Fibroblast of lung (primary cell): ENCODE measurements around the gene LAIR1.

Experiments
- EZH2 ChIP-seq: IDR thresholded peaks from 2 replicates; pipeline ENCODE4 v1.5.1; 2012; ENCODE audit warnings: low read length, control low read depth, mild to moderate bottlenecking; ENCODE audit errors: missing control alignments
- TF ChIP-seq, protein P1 (sequence below), 2 donors: IDR thresholded peaks in 1 of 2; conservative IDR thresholded peaks in 1 of 2; 1 replicate in 1 of 2; 2 replicates in 1 of 2; pipeline ENCODE4 v1.5.1; 2011 to 2012; ENCODE audit warnings: low read length in 2 of 2, control low read depth in 1 of 2, inconsistent platforms in 1 of 2, low read depth in 1 of 2, mild to moderate bottlenecking in 1 of 2

DNA sequence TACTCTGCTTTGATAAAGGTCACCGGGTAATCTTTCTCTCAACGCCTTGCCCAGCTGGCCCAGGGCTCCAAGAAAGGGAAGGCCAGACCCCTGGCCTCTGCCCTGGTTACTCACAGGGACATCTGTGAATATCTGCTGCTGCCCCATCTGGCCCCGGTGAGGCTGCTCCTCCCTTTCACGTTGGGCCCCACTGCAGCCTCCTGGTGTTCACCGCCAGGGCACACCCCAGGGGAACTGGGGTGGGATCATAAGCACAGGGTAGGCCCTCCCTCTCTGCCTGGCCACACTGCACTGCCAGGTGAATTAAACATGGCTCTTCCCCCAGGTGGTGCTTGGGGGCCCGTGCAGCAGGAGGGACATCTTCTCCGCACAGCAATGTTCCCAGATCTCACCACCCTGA lies 12.7 kb downstream of the LAIR1 start:
- TF ChIP-seq, protein P1, sequence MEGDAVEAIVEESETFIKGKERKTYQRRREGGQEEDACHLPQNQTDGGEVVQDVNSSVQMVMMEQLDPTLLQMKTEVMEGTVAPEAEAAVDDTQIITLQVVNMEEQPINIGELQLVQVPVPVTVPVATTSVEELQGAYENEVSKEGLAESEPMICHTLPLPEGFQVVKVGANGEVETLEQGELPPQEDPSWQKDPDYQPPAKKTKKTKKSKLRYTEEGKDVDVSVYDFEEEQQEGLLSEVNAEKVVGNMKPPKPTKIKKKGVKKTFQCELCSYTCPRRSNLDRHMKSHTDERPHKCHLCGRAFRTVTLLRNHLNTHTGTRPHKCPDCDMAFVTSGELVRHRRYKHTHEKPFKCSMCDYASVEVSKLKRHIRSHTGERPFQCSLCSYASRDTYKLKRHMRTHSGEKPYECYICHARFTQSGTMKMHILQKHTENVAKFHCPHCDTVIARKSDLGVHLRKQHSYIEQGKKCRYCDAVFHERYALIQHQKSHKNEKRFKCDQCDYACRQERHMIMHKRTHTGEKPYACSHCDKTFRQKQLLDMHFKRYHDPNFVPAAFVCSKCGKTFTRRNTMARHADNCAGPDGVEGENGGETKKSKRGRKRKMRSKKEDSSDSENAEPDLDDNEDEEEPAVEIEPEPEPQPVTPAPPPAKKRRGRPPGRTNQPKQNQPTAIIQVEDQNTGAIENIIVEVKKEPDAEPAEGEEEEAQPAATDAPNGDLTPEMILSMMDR (conservative IDR thresholded peaks at IDR 0.05 in 1 of 2, IDR thresholded peaks at IDR 0.05 in 1 of 2; ENCODE audit: low read depth in 1 of 2, low read length in 2 of 2), result no peak
- TF ChIP-seq EZH2, result no peak
